ENCODE measurements around the gene C1orf210. TPM values are rescaled to one million over a fixed set of nuclear protein-coding genes. Genes with fewer than 3 reads are reported as not detected.

C1orf210 gene
- total RNA-seq, 2 experiments from 2014 or later = not detected

- Mint-ChIP-seq H3K9me3 (no peaks in the 10 kb centered on the region), H3K4me3 (no peak overlapping the region), H3K36me3 (no peaks in the 10 kb centered on the region), H3K27ac (peak overlapping the region; percentile 69), H3K4me1 (peaks cover 16% of the 10 kb centered on the region), H3K27me3 (no peaks in the 10 kb centered on the region)
- DNase-seq (no peak), ATAC-seq (ENCODE audit: low read depth) (no peak)
- POLR2A ChIA-PET = interaction anchor here (1.2 to 1.8 kb wide), 2 partner anchors 63 to 73 kb away, joined by 3 to 5 read pairs; partner anchors contain the start of gene ELOVL1
Measured at GRCh38 chr1:43294761-43295160, 9.4 kb upstream of the C1orf210 start.

- ATAC-seq (ENCODE audit: low read depth) (no peak), DNase-seq (no peak)
- Mint-ChIP-seq H3K9me3 (no peaks in the 10 kb centered on the region), H3K27ac (no peak overlapping the region), H3K27me3 (no peaks in the 10 kb centered on the region), H3K36me3 (no peaks in the 10 kb centered on the region), H3K4me1 (peaks cover 16% of the 10 kb centered on the region), H3K4me3 (no peak overlapping the region)
- POLR2A ChIA-PET = interaction anchor here (1.8 kb wide), 1 partner anchor 64 kb away, joined by 5 read pairs; no protein-coding TSS in a partner anchor
Measured at GRCh38 chr1:43293896-43294760, 8.7 kb upstream of the C1orf210 start.

- peaks cover 16% of the 10 kb centered on the region for H3K4me1 Mint-ChIP-seq
- H3K27me3 Mint-ChIP-seq = no peaks in the 10 kb centered on the region
- peak overlapping the region; percentile 26 for H3K27ac Mint-ChIP-seq
- no peak for DNase-seq
- H3K4me3 Mint-ChIP-seq = no peak overlapping the region
- no peak for ATAC-seq (ENCODE audit: low read depth)
- H3K9me3 Mint-ChIP-seq = no peaks in the 10 kb centered on the region
- POLR2A ChIA-PET = no interaction called here
- no peaks in the 10 kb centered on the region for H3K36me3 Mint-ChIP-seq
Measured at GRCh38 chr1:43293176-43293575, 7.8 kb upstream of the C1orf210 start.

GRCh38 chr1:43292679-43293078, 7.3 kb upstream of the C1orf210 start:
- no peak overlapping the region for H3K27ac Mint-ChIP-seq
- no peak overlapping the region for H3K4me3 Mint-ChIP-seq
- POLR2A ChIA-PET = no interaction called here
- no peak for DNase-seq
- H3K4me1 Mint-ChIP-seq = peaks cover 16% of the 10 kb centered on the region
- no peak for ATAC-seq (ENCODE audit: low read depth)
- no peaks in the 10 kb centered on the region for H3K36me3 Mint-ChIP-seq
- H3K9me3 Mint-ChIP-seq = no peaks in the 10 kb centered on the region
- H3K27me3 Mint-ChIP-seq = no peaks in the 10 kb centered on the region

- ATAC-seq (ENCODE audit: low read depth) = no peak
- Mint-ChIP-seq H3K4me1 (peaks cover 16% of the 10 kb centered on the region), H3K36me3 (no peaks in the 10 kb centered on the region), H3K9me3 (no peaks in the 10 kb centered on the region), H3K4me3 (no peak overlapping the region), H3K27ac (no peak overlapping the region), H3K27me3 (peaks cover 3% of the 10 kb centered on the region)
- POLR2A ChIA-PET = no interaction called here
- DNase-seq = no peak
Measured at GRCh38 chr1:43292216-43292615, 6.8 kb upstream of the C1orf210 start.

- no peaks in the 10 kb centered on the region for H3K4me1 Mint-ChIP-seq
- H3K9me3 Mint-ChIP-seq = no peaks in the 10 kb centered on the region
- POLR2A ChIA-PET = no interaction called here
- ATAC-seq (ENCODE audit: low read depth) (no peak), DNase-seq (no peak)
- H3K27me3 Mint-ChIP-seq = peaks cover 6% of the 10 kb centered on the region
- H3K4me3 Mint-ChIP-seq = no peak overlapping the region
- no peak overlapping the region for H3K27ac Mint-ChIP-seq
- H3K36me3 Mint-ChIP-seq = no peaks in the 10 kb centered on the region
Measured at GRCh38 chr1:43288785-43289706, 3.7 kb upstream of the C1orf210 start.

- H3K27me3 Mint-ChIP-seq = peaks cover 6% of the 10 kb centered on the region
- no peaks in the 10 kb centered on the region for H3K36me3 Mint-ChIP-seq
- no peaks in the 10 kb centered on the region for H3K9me3 Mint-ChIP-seq
- POLR2A ChIA-PET = no interaction called here
- H3K4me3 Mint-ChIP-seq = no peak overlapping the region
- ATAC-seq (ENCODE audit: low read depth) (no peak), DNase-seq (no peak)
- H3K4me1 Mint-ChIP-seq = no peaks in the 10 kb centered on the region
- no peak overlapping the region for H3K27ac Mint-ChIP-seq
Measured at GRCh38 chr1:43288058-43288784, 2.8 kb upstream of the C1orf210 start.

- POLR2A ChIA-PET = no interaction called here
- peaks cover 6% of the 10 kb centered on the region for H3K27me3 Mint-ChIP-seq
- ATAC-seq (ENCODE audit: low read depth) = no peak
Measured at GRCh38 chr1:43286533-43286932, 1.2 kb upstream of the C1orf210 start.

GRCh38 chr1:43286115-43286514, 734 bp upstream of the C1orf210 start:
- ATAC-seq (ENCODE audit: low read depth) = no peak

More at GRCh38 chr1:43286533-43286932, 1.2 kb upstream of the C1orf210 start:
- Mint-ChIP-seq H3K4me1 (no peaks in the 10 kb centered on the region), H3K4me3 (no peak overlapping the region), H3K9me3 (no peaks in the 10 kb centered on the region), H3K27ac (no peak overlapping the region), H3K36me3 (no peaks in the 10 kb centered on the region)
- DNase-seq = no peak

GRCh38 chr1:43284546-43285110, 753 bp downstream of the C1orf210 start:
- Mint-ChIP-seq H3K4me3 (no peak overlapping the region), H3K36me3 (no peaks in the 10 kb centered on the region), H3K4me1 (no peaks in the 10 kb centered on the region), H3K27ac (no peak overlapping the region), H3K9me3 (no peaks in the 10 kb centered on the region), H3K27me3 (peaks cover 6% of the 10 kb centered on the region)
- ATAC-seq (ENCODE audit: low read depth) (no peak), DNase-seq (no peak)
- POLR2A ChIA-PET = no interaction called here

More at GRCh38 chr1:43286115-43286514, 734 bp upstream of the C1orf210 start:
- DNase-seq = no peak
- POLR2A ChIA-PET = interaction anchor here (1.0 kb wide), 1 partner anchor 10 kb away, joined by 4 read pairs; no protein-coding TSS in a partner anchor
- H3K36me3 Mint-ChIP-seq = no peaks in the 10 kb centered on the region
- no peaks in the 10 kb centered on the region for H3K9me3 Mint-ChIP-seq
- no peak overlapping the region for H3K4me3 Mint-ChIP-seq
- H3K4me1 Mint-ChIP-seq = no peaks in the 10 kb centered on the region
- no peak overlapping the region for H3K27ac Mint-ChIP-seq
- peaks cover 6% of the 10 kb centered on the region for H3K27me3 Mint-ChIP-seq

- Mint-ChIP-seq H3K27me3 (peaks cover 6% of the 10 kb centered on the region), H3K4me1 (no peaks in the 10 kb centered on the region), H3K9me3 (no peaks in the 10 kb centered on the region), H3K4me3 (no peak overlapping the region), H3K27ac (no peak overlapping the region), H3K36me3 (no peaks in the 10 kb centered on the region)
- DNase-seq = no peak
- POLR2A ChIA-PET = no interaction called here
- no peak for ATAC-seq (ENCODE audit: low read depth)
Measured at GRCh38 chr1:43284065-43284464, 1.3 kb downstream of the C1orf210 start.

GRCh38 chr1:43282220-43283195, 2.9 kb downstream of the C1orf210 start:
- Mint-ChIP-seq H3K4me1 (no peaks in the 10 kb centered on the region), H3K4me3 (no peak overlapping the region), H3K36me3 (no peaks in the 10 kb centered on the region), H3K27me3 (peaks cover 6% of the 10 kb centered on the region), H3K9me3 (no peaks in the 10 kb centered on the region), H3K27ac (no peak overlapping the region)
- ATAC-seq (ENCODE audit: low read depth) = no peak
- no peak for DNase-seq
- POLR2A ChIA-PET = no interaction called here

All from activated naive CD8-positive, alpha-beta T cell treated with anti-CD3 and anti-CD28 coated beads, Interleukin-2, amount 10 ng/mL, durations not matched to agents 7 days and 5 days (primary cell).